AG10803 (cell line): ENCODE measurements around the gene IFITM5.
"Not testable (repeated sequence)": the region's sequence is repeated elsewhere in the genome, so short reads cannot be mapped to it uniquely, and the experiment has no call there.

Source experiments
- DNase-seq: peaks from one replicate; pipeline ENCODE4 v3.0.0; 2010; ENCODE audit warnings: low read depth
- H3K4me3 ChIP-seq: 2 replicates; pipeline ENCODE4 v1.5.1; 2011; ENCODE audit warnings: mild to moderate bottlenecking, low read length, control low read depth
- CTCF ChIP-seq: conservative IDR thresholded peaks from 2 replicates; pipeline ENCODE4 v1.5.1; 2011; ENCODE audit warnings: mild to moderate bottlenecking, low read length, control low read depth, inconsistent platforms

Gene IFITM5

GRCh38 chr11:312092-312816 is 12.9 kb upstream of the IFITM5 start:
- peak overlapping the region; percentile 33 for H3K4me3 ChIP-seq
- DNase-seq: no peak
- no peak for TF ChIP-seq CTCF

GRCh38 chr11:311013-311748 is 11.9 kb upstream of the IFITM5 start:
- DNase-seq: not testable (repeated sequence)

GRCh38 chr11:309979-310572 is 10.8 kb upstream of the IFITM5 start:
- H3K4me3 ChIP-seq: peak overlapping the region; percentile 83
- DNase-seq: not testable (repeated sequence)

More at GRCh38 chr11:311013-311748, 11.9 kb upstream of the IFITM5 start:
- peak overlapping the region; percentile 37 for H3K4me3 ChIP-seq

GRCh38 chr11:308740-309665 is 9.7 kb upstream of the IFITM5 start:
- peak overlapping the region; percentile 83 for H3K4me3 ChIP-seq
- not testable (repeated sequence) for DNase-seq

GRCh38 chr11:307766-308708 is 8.7 kb upstream of the IFITM5 start, which contains the start of gene IFITM2:
IFITM2 (plus strand) TSS chr11:307816; CDS start chr11:308193, 377 bp downstream.
- peak within 1 kb of the TSS; percentile 83 for H3K4me3 ChIP-seq
- peak; percentile 84 for DNase-seq

- no peak for DNase-seq
- no peak for TF ChIP-seq CTCF
- H3K4me3 ChIP-seq: no peak overlapping the region
These were observed 7.5 kb upstream of the IFITM5 start for GRCh38 chr11:306645-307371.

GRCh38 chr11:305844-306211 is 6.5 kb upstream of the IFITM5 start:
- DNase-seq: no peak
- H3K4me3 ChIP-seq: no peak overlapping the region
- TF ChIP-seq CTCF: no peak
